ENCODE data around the gene PRPF19. TPM values are rescaled to one million over a fixed set of nuclear protein-coding genes. Genes with fewer than 3 reads are reported as not detected.

PRPF19 gene
- total RNA-seq, 2 experiments from 2014 or later = 161 TPM

GRCh38 chr11:60854140-60854846 lies 52.1 kb downstream of the PRPF19 start:
- no peaks in the 10 kb centered on the region for H3K9me3 Mint-ChIP-seq (ENCODE audit: insufficient read depth)
- no peak overlapping the region for H3K4me3 Mint-ChIP-seq
- DNase-seq (no peak), ATAC-seq (no peak)
- H3K4me1 Mint-ChIP-seq (ENCODE audit: low read depth) = peaks cover 52% of the 10 kb centered on the region
- H3K27me3 Mint-ChIP-seq (ENCODE audit: low read depth) = no peaks in the 10 kb centered on the region
- H3K36me3 Mint-ChIP-seq (ENCODE audit: low read depth) = peaks cover 25% of the 10 kb centered on the region
- peak overlapping the region; percentile 47 for H3K27ac Mint-ChIP-seq
- ChIA-PET POLR2A (interaction anchor here (1.4 kb wide), 1 partner anchor 11 kb away, joined by 3 read pairs; no protein-coding TSS in a partner anchor), CTCF (interaction anchor here (2.3 to 3.5 kb wide), 3 partner anchors 14 to 33 kb away, joined by 12 to 22 read pairs (median 18); partner anchors contain the start of gene ZP1)

DNA sequence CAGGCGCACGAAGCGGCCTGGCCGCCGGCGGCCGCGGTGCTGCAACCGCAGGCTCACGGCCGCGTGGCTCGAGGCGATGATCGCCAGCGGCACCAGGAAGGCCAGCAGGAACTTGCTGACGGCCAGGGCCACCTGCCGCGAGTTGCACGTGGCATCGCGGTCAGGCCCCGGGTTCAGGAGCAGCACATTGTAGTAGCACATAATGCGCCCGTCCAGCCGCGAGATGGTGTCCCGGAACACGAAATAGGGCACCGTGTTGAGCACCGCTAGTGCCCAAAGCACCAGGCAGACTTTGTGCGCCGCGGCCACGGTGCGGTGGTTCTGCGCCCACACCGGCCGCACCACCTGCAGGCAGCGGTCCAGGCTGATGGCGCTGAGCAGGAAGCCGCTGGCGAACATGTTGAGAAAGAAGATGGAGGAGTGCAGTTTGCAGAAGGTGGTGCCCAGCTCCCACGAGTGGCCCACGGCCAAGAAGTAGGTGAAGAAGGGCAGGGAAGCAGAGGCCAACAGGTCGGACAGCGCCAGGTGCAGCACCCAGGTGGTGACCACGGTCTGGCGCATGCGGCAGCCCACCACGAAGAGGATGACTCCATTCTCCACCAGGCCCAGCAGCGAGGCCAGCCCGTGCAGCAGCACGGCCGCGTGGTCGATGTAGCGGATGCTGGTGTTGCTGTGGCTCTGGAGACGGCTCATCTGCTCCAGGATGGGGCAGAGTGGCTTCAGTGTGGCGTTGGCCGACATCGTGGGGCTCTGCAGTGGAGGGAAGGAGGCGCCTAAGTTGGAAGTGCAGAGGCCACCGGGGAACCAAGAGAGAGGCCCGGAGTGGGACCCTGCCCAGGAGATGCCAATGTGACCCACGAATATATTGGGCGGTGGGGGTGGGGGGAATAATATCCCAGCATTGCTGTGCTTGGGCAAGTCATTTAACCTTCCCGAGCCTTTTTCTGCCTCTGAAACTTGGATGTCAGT lies 53.1 kb downstream of the PRPF19 start:
- DNase-seq (no peak), ATAC-seq (no peak)
- POLR2A ChIA-PET = no interaction called here
- Mint-ChIP-seq H3K27ac (no peak overlapping the region), H3K27me3 (ENCODE audit: low read depth) (no peaks in the 10 kb centered on the region), H3K9me3 (ENCODE audit: insufficient read depth) (no peaks in the 10 kb centered on the region), H3K4me1 (ENCODE audit: low read depth) (peaks cover 41% of the 10 kb centered on the region), H3K4me3 (no peak overlapping the region), H3K36me3 (ENCODE audit: low read depth) (peaks cover 32% of the 10 kb centered on the region)
- CTCF ChIA-PET = no interaction called here

GRCh38 chr11:60852117-60852981 lies 54.0 kb downstream of the PRPF19 start:
- no peak for ATAC-seq
- POLR2A ChIA-PET = no interaction called here

GRCh38 chr11:60851327-60852104 lies 54.9 kb downstream of the PRPF19 start:
- DNase-seq (no peak), ATAC-seq (no peak)
- ChIA-PET POLR2A (no interaction called here), CTCF (interaction anchor here (0.8 to 2.2 kb wide), 4 partner anchors 10 to 36 kb away, joined by 3 to 7 read pairs (median 4); no protein-coding TSS in a partner anchor)
- peaks cover 28% of the 10 kb centered on the region for H3K4me1 Mint-ChIP-seq (ENCODE audit: low read depth)
- no peak overlapping the region for H3K27ac Mint-ChIP-seq
- H3K27me3 Mint-ChIP-seq (ENCODE audit: low read depth) = no peaks in the 10 kb centered on the region
- H3K9me3 Mint-ChIP-seq (ENCODE audit: insufficient read depth) = no peaks in the 10 kb centered on the region
- H3K4me3 Mint-ChIP-seq = no peak overlapping the region
- H3K36me3 Mint-ChIP-seq (ENCODE audit: low read depth) = peaks cover 40% of the 10 kb centered on the region

More at GRCh38 chr11:60852117-60852981, 54.0 kb downstream of the PRPF19 start:
- Mint-ChIP-seq H3K27ac (no peak overlapping the region), H3K9me3 (ENCODE audit: insufficient read depth) (no peaks in the 10 kb centered on the region), H3K27me3 (ENCODE audit: low read depth) (no peaks in the 10 kb centered on the region), H3K36me3 (ENCODE audit: low read depth) (peaks cover 38% of the 10 kb centered on the region), H3K4me1 (ENCODE audit: low read depth) (peaks cover 32% of the 10 kb centered on the region), H3K4me3 (no peak overlapping the region)
- no peak for DNase-seq
- CTCF ChIA-PET = interaction anchor here (1.6 kb wide), 2 partner anchors 11 to 21 kb away, joined by 4 read pairs; no protein-coding TSS in a partner anchor

GRCh38 chr11:60849641-60850520 lies 56.5 kb downstream of the PRPF19 start:
- DNase-seq (no peak), ATAC-seq (no peak)
- ChIA-PET POLR2A (no interaction called here), CTCF (interaction anchor here (2.1 to 2.2 kb wide), 2 partner anchors 18 to 38 kb away, joined by 7 to 9 read pairs; no protein-coding TSS in a partner anchor)
- Mint-ChIP-seq H3K36me3 (ENCODE audit: low read depth) (peaks cover 51% of the 10 kb centered on the region), H3K4me1 (ENCODE audit: low read depth) (peaks cover 19% of the 10 kb centered on the region), H3K9me3 (ENCODE audit: insufficient read depth) (no peaks in the 10 kb centered on the region), H3K27me3 (ENCODE audit: low read depth) (no peaks in the 10 kb centered on the region), H3K4me3 (no peak overlapping the region), H3K27ac (no peak overlapping the region)

GRCh38 chr11:60848714-60849151 lies 57.7 kb downstream of the PRPF19 start:
- ATAC-seq = no peak
- H3K4me3 Mint-ChIP-seq = no peak overlapping the region
- POLR2A ChIA-PET = interaction anchor here (0.6 kb wide), 1 partner anchor 67 kb away, joined by 3 read pairs; no protein-coding TSS in a partner anchor
- H3K9me3 Mint-ChIP-seq (ENCODE audit: insufficient read depth) = no peaks in the 10 kb centered on the region
- H3K27me3 Mint-ChIP-seq (ENCODE audit: low read depth) = no peaks in the 10 kb centered on the region
- CTCF ChIA-PET = interaction anchor here (2.1 kb wide), 1 partner anchor 17 kb away, joined by 9 read pairs; no protein-coding TSS in a partner anchor
- DNase-seq = no peak
- peaks cover 21% of the 10 kb centered on the region for H3K4me1 Mint-ChIP-seq (ENCODE audit: low read depth)
- peaks cover 54% of the 10 kb centered on the region for H3K36me3 Mint-ChIP-seq (ENCODE audit: low read depth)
- peak overlapping the region; percentile 22 for H3K27ac Mint-ChIP-seq

GRCh38 chr11:60847896-60848295 lies 58.5 kb downstream of the PRPF19 start:
- CTCF ChIA-PET = interaction anchor here (1.0 kb wide), 1 partner anchor 39 kb away, joined by 3 read pairs; no protein-coding TSS in a partner anchor
- no peak for ATAC-seq
- POLR2A ChIA-PET = no interaction called here

GRCh38 chr11:60847281-60847680 lies 59.1 kb downstream of the PRPF19 start:
- CTCF ChIA-PET = interaction anchor here (1.0 to 1.9 kb wide), 4 partner anchors 9 to 40 kb away, joined by 3 to 10 read pairs (median 4); partner anchors contain the start of gene PTGDR2
- Mint-ChIP-seq H3K27me3 (ENCODE audit: low read depth) (no peaks in the 10 kb centered on the region), H3K4me1 (ENCODE audit: low read depth) (peaks cover 31% of the 10 kb centered on the region), H3K27ac (no peak overlapping the region), H3K9me3 (ENCODE audit: insufficient read depth) (no peaks in the 10 kb centered on the region), H3K36me3 (ENCODE audit: low read depth) (peaks cover 54% of the 10 kb centered on the region), H3K4me3 (no peak overlapping the region)
- ATAC-seq (no peak), DNase-seq (no peak)
- POLR2A ChIA-PET = no interaction called here

More at GRCh38 chr11:60847896-60848295, 58.5 kb downstream of the PRPF19 start:
- Mint-ChIP-seq H3K4me1 (ENCODE audit: low read depth) (peaks cover 29% of the 10 kb centered on the region), H3K4me3 (no peak overlapping the region), H3K27ac (no peak overlapping the region), H3K9me3 (ENCODE audit: insufficient read depth) (no peaks in the 10 kb centered on the region), H3K36me3 (ENCODE audit: low read depth) (peaks cover 54% of the 10 kb centered on the region), H3K27me3 (ENCODE audit: low read depth) (no peaks in the 10 kb centered on the region)
- DNase-seq = no peak

DNA sequence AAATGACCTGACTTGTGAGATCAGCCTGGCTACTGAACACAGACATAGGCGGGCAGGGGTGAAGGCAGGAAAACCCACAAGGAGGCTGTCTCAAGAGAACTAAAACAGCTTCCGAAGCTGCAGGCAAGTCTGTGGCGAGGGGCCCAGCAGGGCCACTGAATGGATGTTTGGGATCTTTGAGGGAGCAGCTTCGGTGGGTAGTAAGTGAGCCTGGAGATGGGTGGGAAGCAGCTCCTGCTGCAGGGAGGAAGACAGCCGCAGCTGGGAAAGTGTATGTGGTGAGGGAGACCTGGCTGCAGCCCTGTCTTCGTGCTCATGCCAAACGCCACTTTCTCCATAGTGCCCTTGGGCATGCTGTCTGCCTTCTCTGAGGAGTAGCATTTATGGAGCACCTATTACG lies 61.0 kb downstream of the PRPF19 start:
- Mint-ChIP-seq H3K27ac (peak overlapping the region; percentile 33), H3K4me1 (ENCODE audit: low read depth) (peaks cover 41% of the 10 kb centered on the region), H3K27me3 (ENCODE audit: low read depth) (no peaks in the 10 kb centered on the region), H3K9me3 (ENCODE audit: insufficient read depth) (no peaks in the 10 kb centered on the region), H3K36me3 (ENCODE audit: low read depth) (peaks cover 40% of the 10 kb centered on the region), H3K4me3 (peak overlapping the region; percentile 90)
- ATAC-seq = no peak
- DNase-seq = no peak
- ChIA-PET CTCF (interaction anchor here (1.9 to 21.6 kb wide), 2 partner anchors 14 to 41 kb away, joined by 10 to 610 read pairs; no protein-coding TSS in a partner anchor), POLR2A (no interaction called here)

DNA sequence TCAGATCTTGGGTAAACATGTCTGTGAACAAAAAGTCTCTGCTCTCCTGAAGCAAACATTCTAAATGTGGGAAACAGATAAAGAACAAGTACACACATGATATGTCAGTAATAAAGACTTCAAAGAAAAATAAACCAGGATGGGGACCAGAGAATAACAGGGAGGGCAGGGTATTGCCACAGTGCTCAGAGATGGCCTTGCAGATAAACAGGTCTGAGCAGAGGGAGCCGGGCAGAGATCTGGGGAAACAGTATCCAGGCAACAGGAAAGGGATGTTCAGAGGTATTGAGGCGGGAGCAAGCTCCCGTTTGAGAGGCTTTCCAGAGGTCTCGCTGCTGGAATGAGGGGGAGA lies 61.5 kb downstream of the PRPF19 start:
- Mint-ChIP-seq H3K36me3 (ENCODE audit: low read depth) (peaks cover 36% of the 10 kb centered on the region), H3K9me3 (ENCODE audit: insufficient read depth) (no peaks in the 10 kb centered on the region), H3K27me3 (ENCODE audit: low read depth) (no peaks in the 10 kb centered on the region), H3K4me3 (peak overlapping the region; percentile 90), H3K27ac (peak overlapping the region; percentile 33), H3K4me1 (ENCODE audit: low read depth) (peaks cover 41% of the 10 kb centered on the region)
- ChIA-PET POLR2A (no interaction called here), CTCF (interaction anchor here (1.4 to 21.6 kb wide), 2 partner anchors 41 to 55 kb away, joined by 4 to 610 read pairs; no protein-coding TSS in a partner anchor)
- ATAC-seq (no peak), DNase-seq (no peak)
